A549 (cell line): ENCODE data around the gene MAGEA9B. TPM values are rescaled to one million over a fixed set of nuclear protein-coding genes. Genes with fewer than 3 reads are reported as not detected.
"Not testable (repeated sequence)": the region's sequence is repeated elsewhere in the genome, so short reads cannot be mapped to it uniquely, and the experiment has no call there.

Experiments
- ATAC-seq, 2 experiments: fragments of 200-7000 bp in 1 of 2; fragments of >200 bp in 1 of 2; cut with Nextera tagmentation in 1 of 2; cut with Tn5 transposase in 1 of 2; 3 replicates each; pipeline versions ENCODE4 v1.8.0 to v1.9.1; 2018 to 2020; ENCODE audit warnings: mild to moderate bottlenecking in 1 of 2, moderate library complexity in 1 of 2
- CTCF ChIA-PET: fragments of 300-600 bp; sonication (Branson Sonifier 250); formaldehyde crosslinking; extraction: SDS; loops from one replicate; lab custom pipeline; 2021; ENCODE audit warnings: antibody characterized with exemption, inconsistent platforms; lab: Yijun Ruan, JAX
- POLR2A ChIA-PET: fragments of 350-600 bp; formaldehyde crosslinking; extraction: SDS; loops from one replicate; lab custom pipeline; 2021; ENCODE audit warnings: antibody characterized with exemption, inconsistent platforms; lab: Yijun Ruan, JAX
- DNase-seq, 2 experiments: peaks; one replicate each; pipeline versions ENCODE4 v3.0.0 to v3.0.0-alpha.2; 2011 to 2016; ENCODE audit warnings: low read depth in 1 of 2, low spot score in 1 of 2
- FAIRE-seq: peaks from 2 replicates; lab custom pipeline; 2011; peaks lifted over from hg19 to GRCh38; lab: Jason Lieb, UNC
- H3K27ac ChIP-seq, 2 experiments: fragments of >200 bp; sonication (Bioruptor Twin); formaldehyde crosslinking; 3 replicates each; pipeline ENCODE4 v1.5.1; 2016 to 2017
- H3K4me1 ChIP-seq: fragments of >200 bp; sonication (Bioruptor Twin); formaldehyde crosslinking; 3 replicates; pipeline ENCODE4 v1.6.1; 2016
- H3K4me2 ChIP-seq: fragments of >200 bp; sonication (Bioruptor Twin); formaldehyde crosslinking; 3 replicates; pipeline ENCODE4 v1.6.1; 2016
- H3K4me3 ChIP-seq: fragments of >200 bp; sonication (Bioruptor Twin); formaldehyde crosslinking; 3 replicates; pipeline ENCODE4 v1.5.1; 2016
- H3K9me3 ChIP-seq: fragments of >200 bp; sonication (Bioruptor Twin); formaldehyde crosslinking; 3 replicates; pipeline ENCODE4 v1.6.1; 2016
- BHLHE40 ChIP-seq: IDR thresholded peaks from 2 replicates; pipeline ENCODE4 v1.6.1; 2012; ENCODE audit warnings: low read depth, low read length, inconsistent platforms
- EHF ChIP-seq: fragments of 250-450 bp; sonication (Bioruptor Pico); IDR thresholded peaks from 2 replicates; pipeline ENCODE4 v1.5.0; 2020; ENCODE audit warnings: mild to moderate bottlenecking
- HDAC2 ChIP-seq: fragments of 200-600 bp; sonication (generic); IDR thresholded peaks from 2 replicates; pipeline ENCODE4 v1.6.1; 2016
- HMGXB4 ChIP-seq: fragments of 250-450 bp; sonication (Bioruptor Pico); IDR thresholded peaks from 2 replicates; pipeline ENCODE4 v1.5.0; 2021; ENCODE audit warnings: mild to moderate bottlenecking, moderate library complexity, borderline replicate concordance
- MAFK ChIP-seq: fragments of 450-650 bp; IDR thresholded peaks from 2 replicates; pipeline ENCODE4 v1.6.1; 2014; ENCODE audit not compliant: partially characterized antibody
- MAZ ChIP-seq: fragments of 150-350 bp; IDR thresholded peaks from 2 replicates; pipeline ENCODE4 v1.6.1; 2014; ENCODE audit warnings: antibody characterized with exemption, low read depth, low read length, borderline replicate concordance
- MYC ChIP-seq: IDR thresholded peaks from 2 replicates; pipeline ENCODE4 v1.6.1; 2012; ENCODE audit warnings: mild to moderate bottlenecking, inconsistent platforms, low read length, improper control_type of control experiment, borderline replicate concordance
- NPAS2 ChIP-seq: fragments of 250-450 bp; sonication (Bioruptor Pico); IDR thresholded peaks from 2 replicates; pipeline ENCODE4 v1.8.0; 2022; ENCODE audit warnings: mild to moderate bottlenecking, moderate library complexity, borderline replicate concordance
- NR3C1 ChIP-seq: fragments of >200 bp; sonication (Bioruptor Twin); formaldehyde crosslinking; IDR thresholded peaks from 3 replicates; pipeline ENCODE4 v1.6.1; 2017
- PHF8 ChIP-seq: fragments of 200-600 bp; sonication (generic); IDR thresholded peaks from 2 replicates; pipeline ENCODE4 v1.6.1; 2016; ENCODE audit warnings: low read depth, mild to moderate bottlenecking, antibody characterized with exemption, moderate library complexity, borderline replicate concordance
- POLR2A ChIP-seq: IDR thresholded peaks from 2 replicates; pipeline ENCODE4 v1.6.1; 2012; ENCODE audit warnings: mild to moderate bottlenecking, low read length
- RAD21 ChIP-seq, 2 experiments: fragments of >200 bp in 1 of 2; sonication (Bioruptor Twin) in 1 of 2; formaldehyde crosslinking in 1 of 2; IDR thresholded peaks in 1 of 2; conservative IDR thresholded peaks in 1 of 2; 2 replicates in 1 of 2; 3 replicates in 1 of 2; pipeline ENCODE4 v1.6.1; 2012 to 2018; ENCODE audit warnings: inconsistent platforms in 1 of 2
- RARB ChIP-seq: fragments of 250-450 bp; sonication (Bioruptor Pico); IDR thresholded peaks from 2 replicates; pipeline ENCODE4 v1.8.0; 2021; ENCODE audit warnings: mild to moderate bottlenecking, moderate library complexity
- RNF2 ChIP-seq: fragments of 200-600 bp; sonication (generic); IDR thresholded peaks from 2 replicates; pipeline ENCODE4 v1.6.1; 2016; ENCODE audit warnings: low read depth, mild to moderate bottlenecking, antibody characterized with exemption, moderate library complexity, borderline replicate concordance
- SREBF2 ChIP-seq: fragments of 450-650 bp; IDR thresholded peaks from 2 replicates; pipeline ENCODE4 v1.6.1; 2014; ENCODE audit warnings: mild to moderate bottlenecking, moderate library complexity
- ZSCAN20 ChIP-seq: fragments of 250-450 bp; sonication (Bioruptor Pico); IDR thresholded peaks from 2 replicates; pipeline ENCODE4 v1.8.0; 2022; ENCODE audit warnings: mild to moderate bottlenecking, moderate library complexity
- WGBS: methylation state at CpG from one replicate; pipeline ENCODE4 v1.1.6; 2017; ENCODE audit errors: missing lambda C conversion rate; 5-methylcytosine and 5-hydroxymethylcytosine counted together
- polyA plus RNA-seq, 4 experiments: library from polyadenylated mRNA; depleted of rRNA in 3 of 4; stranded (reverse); fragments of >200 nt; fragmentation: RNase III in 1 of 4; extraction: RNeasy Plus Mini Kit Qiagen cat#74134 plus additional on column Dnase treatment in 1 of 4; gene quantifications; 2 replicates in 3 of 4; 3 replicates in 1 of 4; pipeline ENCODE4 v1.2.3, GENCODE V29; 2011 to 2017

MAGEA9B gene
- polyA plus RNA-seq, 2 of the 4 experiments (the other 2 are of a cell fraction) = 0.08 TPM; not detected in 1

GRCh38 chrX:149550454-149550853 lies 36.8 kb downstream of the MAGEA9B start:
- POLR2A ChIA-PET, FAIRE-seq: not testable (repeated sequence)
- 100% methylated on average over 1 of the region's 1 CpG for WGBS

GRCh38 chrX:149549701-149550100 lies 37.6 kb downstream of the MAGEA9B start, which contains the start of gene HSFX3:
Gene HSFX3 (minus strand): TSS chrX:149549924. CDS start chrX:149549852, 72 bp downstream.
- CTCF ChIA-PET, FAIRE-seq, DNase-seq, H3K4me3 ChIP-seq, H3K4me2 ChIP-seq, POLR2A ChIA-PET, H3K4me1 ChIP-seq, H3K9me3 ChIP-seq, H3K27ac ChIP-seq, ATAC-seq: not testable (repeated sequence)
- no CpG with 5 or more reads among the region's 6 CpGs for WGBS

More at GRCh38 chrX:149550454-149550853, 36.8 kb downstream of the MAGEA9B start:
- DNase-seq, H3K4me2 ChIP-seq, H3K9me3 ChIP-seq, CTCF ChIA-PET, H3K4me3 ChIP-seq, H3K27ac ChIP-seq, H3K4me1 ChIP-seq, ATAC-seq: not testable (repeated sequence)

- H3K4me2 ChIP-seq, H3K4me1 ChIP-seq, DNase-seq, ATAC-seq, H3K9me3 ChIP-seq, H3K27ac ChIP-seq, H3K4me3 ChIP-seq, CTCF ChIA-PET, POLR2A ChIA-PET: not testable (repeated sequence)
- FAIRE-seq = peak; percentile 88
- WGBS = no CpG with 5 or more reads among the region's 3 CpGs
Measured at GRCh38 chrX:149547782-149548181, 39.5 kb downstream of the MAGEA9B start.

- 100% methylated on average over 1 of the region's 1 CpG for WGBS
- CTCF ChIA-PET, ATAC-seq, FAIRE-seq, H3K4me2 ChIP-seq, POLR2A ChIA-PET, H3K9me3 ChIP-seq, H3K4me1 ChIP-seq, H3K27ac ChIP-seq, H3K4me3 ChIP-seq, DNase-seq: not testable (repeated sequence)
Measured at GRCh38 chrX:149546962-149547361, 40.3 kb downstream of the MAGEA9B start.

- FAIRE-seq, H3K4me1 ChIP-seq, H3K9me3 ChIP-seq, H3K4me3 ChIP-seq, CTCF ChIA-PET, POLR2A ChIA-PET, H3K27ac ChIP-seq, H3K4me2 ChIP-seq: not testable (repeated sequence)
- TF ChIP-seq RAD21 (conservative IDR thresholded peaks at IDR 0.05 in 1 of 2, IDR thresholded peaks at IDR 0.05 in 1 of 2) = peak in 1 of 2 experiments; percentile 21; a peak in 1 of 5 replicates
- peak in 1 of 2 experiments; percentile 60 for DNase-seq
- WGBS = 76% methylated on average over 16 of the region's 29 CpGs
- ATAC-seq = peak in 1 of 2 experiments; percentile 54; a peak in 3 of 6 replicates
Measured at GRCh38 chrX:149545545-149546543, 41.4 kb downstream of the MAGEA9B start.

- no peak for TF ChIP-seq BHLHE40
- no peak for TF ChIP-seq MAZ
- no peak for TF ChIP-seq RNF2
- TF ChIP-seq HDAC2 = no peak
- no peak for TF ChIP-seq ZSCAN20 (CRISPR knock-in tag)
- no peak for TF ChIP-seq RARB (CRISPR knock-in tag)
- no peak for TF ChIP-seq SREBF2
- no peak for TF ChIP-seq NPAS2 (CRISPR knock-in tag)
- TF ChIP-seq HMGXB4 (CRISPR knock-in tag) = no peak
- no peak for TF ChIP-seq PHF8
- no peak for TF ChIP-seq MYC
- no peak for TF ChIP-seq EHF (CRISPR knock-in tag)
- no peak for TF ChIP-seq NR3C1
- TF ChIP-seq MAFK = no peak
- no peak for TF ChIP-seq POLR2A
- WGBS = 22% methylated on average over 11 of the region's 13 CpGs
- peak overlapping the region; percentile 89 for H3K4me2 ChIP-seq
- ATAC-seq (no peak), DNase-seq (no peak), FAIRE-seq (no peak)
- H3K9me3 ChIP-seq = no peaks in the 10 kb centered on the region
- H3K4me1 ChIP-seq = 0 out of 3 replicates have a peak, but pooled peaks cover 6% of the 10 kb centered on the region
- H3K27ac ChIP-seq = peak overlapping the region; percentile 82 to 91
- POLR2A ChIA-PET = interaction anchor here (3.0 to 3.2 kb wide), 2 partner anchors 37 to 398 kb away, joined by 24 to 35 read pairs; partner anchors contain the start of genes EOLA2 and IDS
- peak overlapping the region; percentile 94 for H3K4me3 ChIP-seq
- CTCF ChIA-PET = interaction anchor here (0.6 to 2.0 kb wide), 3 partner anchors 14 to 54 kb away, joined by 3 to 4 read pairs (median 3); no protein-coding TSS in a partner anchor
Measured at GRCh38 chrX:149541521-149542047, 45.7 kb downstream of the MAGEA9B start.
